ENCODE measurements around the gene COG2. TPM values are rescaled to one million over a fixed set of nuclear protein-coding genes. Genes with fewer than 3 reads are reported as not detected.

Gene COG2
- total and polyA plus RNA-seq, 2 of the 13 experiments (the other 11 are each of a cell fraction or from before 2014, with no cell fraction given), result 16.8 to 36.3 TPM

GRCh38 chr1:230702934-230703678 lies 60.8 kb downstream of the COG2 start (continued):
- TF ChIP-seq RNF219 (CRISPR knock-in tag; IDR thresholded peaks at IDR 0.05) (peak; percentile 68; the same call in 1 of the 2 replicates), ZNF484 (CRISPR knock-in tag; IDR thresholded peaks at IDR 0.05; ENCODE audit: borderline replicate concordance, low read depth) (no peak), FOXK1 (CRISPR knock-in tag; IDR thresholded peaks at IDR 0.05; ENCODE audit: borderline replicate concordance, low read depth) (peak; percentile 75; the same call in 1 of the 2 replicates), ZNF331 (CRISPR knock-in tag; IDR thresholded peaks at IDR 0.05) (peak; percentile 97), ZBTB37 (CRISPR knock-in tag; IDR thresholded peaks at IDR 0.05) (peak; percentile 57; the same call in 1 of the 2 replicates), RBM22 (optimal IDR thresholded peaks at IDR 0.05; ENCODE audit: low read length) (peak; percentile 65), ZNF720 (CRISPR knock-in tag; IDR thresholded peaks at IDR 0.05) (no peak), CHD2 (IDR thresholded peaks at IDR 0.05; ENCODE audit: low read depth, low read length) (no peak), MNT (IDR thresholded peaks at IDR 0.05) (peak; percentile 72)
